ENCODE measurements around the gene PYGO2. TPM values are rescaled to one million over a fixed set of nuclear protein-coding genes. Genes with fewer than 3 reads are reported as not detected.

Gene PYGO2
- total and polyA plus RNA-seq, 2 of the 8 experiments (the other 6 are each of a cell fraction or from before 2014, with no cell fraction given) = 31.0 to 31.6 TPM

DNA sequence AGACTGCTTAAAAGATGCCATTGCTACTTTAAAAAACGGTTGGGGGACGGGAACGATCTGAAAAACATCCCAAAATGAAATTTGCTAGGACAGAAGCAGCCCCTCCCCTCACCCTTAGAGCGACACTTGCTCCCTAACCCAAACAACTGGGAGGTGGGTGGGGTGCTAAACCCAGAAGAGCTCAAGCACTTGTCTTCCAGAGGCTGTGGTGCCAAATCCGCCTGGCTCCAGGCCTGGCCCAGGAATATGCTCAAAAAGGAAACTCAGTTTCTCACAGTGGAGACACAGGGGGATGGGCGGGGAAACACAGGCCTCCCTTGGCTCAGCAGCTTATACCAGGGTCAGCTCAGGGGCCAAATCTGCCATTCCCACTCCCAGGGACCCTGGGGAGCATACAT lies 5.0 kb downstream of the PYGO2 start:
- Histone ChIP-seq H3K79me1 (ENCODE audit: low read depth, low read length) (peaks cover 10% of the 10 kb centered on the region), H4K91ac (replicated peaks; ENCODE audit: insufficient read length, low read length) (no peak overlapping the region), H3K9ac (replicated peaks in 1 of 4; ENCODE audit: extremely low read depth in 1 of 4, low read depth in 3 of 4, low read length in 3 of 4) (peak overlapping the region in 2 of 4 experiments; percentile 82 to 87; a peak in 4 of 7 replicates), H4K8ac (ENCODE audit: extremely low read depth, insufficient read depth, low read length) (no peak overlapping the region), H3K4me1 (replicated peaks in 1 of 4; ENCODE audit: control insufficient read depth in 3 of 4, insufficient read depth in 4 of 4, low read length in 3 of 4) (peaks cover 4 to 28% (median 9%) of the 10 kb centered on the region in 4 experiments), H3K9me3 (ENCODE audit: insufficient read depth in 2 of 2, low read depth in 1 of 2, low read length in 1 of 2) (no peaks in the 10 kb centered on the region), H3K27ac (ENCODE audit: low read depth, low read length) (peak overlapping the region; percentile 62; the same call in 1 of the 2 replicates), H2BK15ac (ENCODE audit: low read length) (no peak overlapping the region), H3K36me3 (ENCODE audit: control insufficient read depth in 2 of 4, insufficient read depth in 4 of 4, low read length in 3 of 4) (peaks cover 3 to 5% (median 4%) of the 10 kb centered on the region in 4 experiments; a peak in 5 of 8 replicates), H2BK5ac (ENCODE audit: low read depth, low read length) (no peak overlapping the region), H3K4ac (replicated peaks; ENCODE audit: insufficient read length, low read depth, low read length) (no peak overlapping the region), H3K4me2 (ENCODE audit: insufficient read depth in 1 of 2, low read depth in 2 of 2, low read length in 2 of 2) (peak overlapping the region; percentile 92 to 93), H4K20me1 (replicated peaks in 1 of 2; ENCODE audit: control insufficient read depth in 1 of 2, insufficient read depth in 2 of 2, low read length in 2 of 2) (peaks cover 1 to 10% of the 10 kb centered on the region in 2 experiments), H3K79me2 (ENCODE audit: control insufficient read depth in 1 of 2, insufficient read depth in 2 of 2, low read length in 2 of 2) (peaks cover 0 to 17% of the 10 kb centered on the region in 2 experiments), H2BK12ac (ENCODE audit: low read depth, low read length) (no peak overlapping the region; the same call in 1 of the 2 replicates), H2BK120ac (replicated peaks; ENCODE audit: low read depth, low read length) (no peak overlapping the region), H2AFZ (ENCODE audit: low read length) (no peak overlapping the region), H3K27me3 (replicated peaks in 1 of 4; ENCODE audit: control insufficient read depth in 3 of 4, extremely low read depth in 1 of 4, insufficient read depth in 3 of 4, low read length in 3 of 4) (no peaks in the 10 kb centered on the region; a peak in 2 of 7 replicates), H3K23ac (ENCODE audit: insufficient read length) (no peak overlapping the region), H2BK20ac (ENCODE audit: low read length) (no peak overlapping the region), H3K56ac (replicated peaks; ENCODE audit: insufficient read length, low read depth, low read length) (peak overlapping the region; percentile 14), H3K4me3 (ENCODE audit: extremely low read depth in 1 of 4, insufficient read depth in 2 of 4, low read depth in 3 of 4, low read length in 4 of 4) (peak overlapping the region; percentile 60 to 77 (median 66); a peak in 7 of 8 replicates), H3K14ac (ENCODE audit: insufficient read length) (no peak overlapping the region), H4K5ac (ENCODE audit: insufficient read length, low read depth, low read length) (no peak overlapping the region), H3K23me2 (ENCODE audit: low read depth, low read length) (peaks cover 5% of the 10 kb centered on the region), H2AK5ac (ENCODE audit: low read depth, low read length) (no peak overlapping the region), H3K18ac (ENCODE audit: extremely low read depth, low read length) (no peak overlapping the region)
- 10% methylated on average over 6 of the region's 6 CpGs; no CpG with 5 or more reads in 1 of the 2 experiments for WGBS, 2 experiments (ENCODE audit: extremely low coverage in 1 of 2, insufficient coverage in 1 of 2, insufficient read length in 1 of 2, insufficient replicate concordance in 2 of 2, low coverage in 1 of 2, low lambda C conversion rate in 2 of 2, missing lambda C conversion rate in 1 of 2)
- peak; percentile 8; the same call in 1 of the 2 replicates for TF ChIP-seq CHD2 (IDR thresholded peaks at IDR 0.05; ENCODE audit: low read length)
- TF ChIP-seq KDM4A (IDR thresholded peaks at IDR 0.05; ENCODE audit: low read depth, low read length, severe bottlenecking) = no peak
- CTCF ChIA-PET (ENCODE audit: partially characterized antibody) = interaction anchor here (0.9 to 9.8 kb wide), 16 partner anchors 10 to 397 kb away, joined by 3 to 132 read pairs (median 6); partner anchors contain the start of genes FLAD1, LENEP, PMVK and SHC1
- DNase-seq (ENCODE audit: low read depth in 1 of 2, low spot score in 2 of 2) (no peak), FAIRE-seq (no peak)
- POLR2A ChIA-PET (ENCODE audit: partially characterized antibody) = interaction anchor here (1.0 to 18.6 kb wide), 10 partner anchors 16 to 239 kb away, joined by 3 to 662 read pairs (median 6); partner anchors contain the start of genes ADAM15, CKS1B, FLAD1 and LENEP

All from H1 (cell line).